Measurements from ENCODE around the gene CFAP119.

DNA sequence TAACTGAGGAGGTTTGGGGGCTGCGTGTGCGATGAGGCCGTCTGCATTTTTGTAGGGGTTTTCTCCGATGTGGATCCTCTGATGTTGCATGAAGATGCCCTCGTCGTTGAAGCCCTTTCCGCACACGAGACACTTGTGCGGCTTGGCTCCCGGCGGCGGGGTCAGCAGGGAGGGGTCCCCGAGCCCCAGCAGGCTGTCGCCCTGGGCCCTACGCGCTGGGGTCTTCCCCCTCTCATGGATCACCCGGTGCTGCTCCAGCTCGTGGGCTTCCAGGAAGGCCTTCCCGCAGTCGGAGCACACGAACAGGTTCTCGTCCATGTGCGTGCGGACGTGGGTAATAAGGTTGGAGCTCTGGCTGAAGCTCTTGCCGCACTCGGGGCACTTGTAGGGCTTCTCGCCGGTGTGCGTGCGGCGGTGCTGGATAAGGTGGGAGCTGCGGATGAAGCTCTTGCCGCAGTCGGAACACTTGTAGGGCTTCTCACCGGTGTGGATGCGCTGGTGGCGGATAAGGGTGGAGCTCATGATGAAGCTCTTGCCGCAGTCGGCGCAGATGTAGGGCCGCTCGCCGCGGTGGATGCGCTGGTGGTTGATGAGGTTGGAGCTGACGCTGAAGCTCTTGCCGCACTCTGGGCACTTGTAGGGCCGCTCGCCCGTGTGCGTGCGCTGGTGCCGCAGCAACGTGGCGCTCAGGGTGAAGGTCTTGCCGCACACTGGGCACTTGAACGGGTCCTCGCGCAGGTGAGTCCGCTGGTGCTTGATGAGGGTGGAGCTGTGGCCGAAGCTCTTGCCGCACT is 20.8 kb upstream of the CFAP119 start:
- no peak for TF ChIP-seq YY1 (IDR thresholded peaks at IDR 0.05)
- TF ChIP-seq CTCF (IDR thresholded peaks at IDR 0.05; ENCODE audit: low read depth, low read length, missing input control), result no peak
- TF ChIP-seq, protein P1, sequence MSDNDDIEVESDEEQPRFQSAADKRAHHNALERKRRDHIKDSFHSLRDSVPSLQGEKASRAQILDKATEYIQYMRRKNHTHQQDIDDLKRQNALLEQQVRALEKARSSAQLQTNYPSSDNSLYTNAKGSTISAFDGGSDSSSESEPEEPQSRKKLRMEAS (IDR thresholded peaks at IDR 0.05), result no peak
- TF ChIP-seq JUND (IDR thresholded peaks at IDR 0.05), result no peak
- TF ChIP-seq, protein P2, sequence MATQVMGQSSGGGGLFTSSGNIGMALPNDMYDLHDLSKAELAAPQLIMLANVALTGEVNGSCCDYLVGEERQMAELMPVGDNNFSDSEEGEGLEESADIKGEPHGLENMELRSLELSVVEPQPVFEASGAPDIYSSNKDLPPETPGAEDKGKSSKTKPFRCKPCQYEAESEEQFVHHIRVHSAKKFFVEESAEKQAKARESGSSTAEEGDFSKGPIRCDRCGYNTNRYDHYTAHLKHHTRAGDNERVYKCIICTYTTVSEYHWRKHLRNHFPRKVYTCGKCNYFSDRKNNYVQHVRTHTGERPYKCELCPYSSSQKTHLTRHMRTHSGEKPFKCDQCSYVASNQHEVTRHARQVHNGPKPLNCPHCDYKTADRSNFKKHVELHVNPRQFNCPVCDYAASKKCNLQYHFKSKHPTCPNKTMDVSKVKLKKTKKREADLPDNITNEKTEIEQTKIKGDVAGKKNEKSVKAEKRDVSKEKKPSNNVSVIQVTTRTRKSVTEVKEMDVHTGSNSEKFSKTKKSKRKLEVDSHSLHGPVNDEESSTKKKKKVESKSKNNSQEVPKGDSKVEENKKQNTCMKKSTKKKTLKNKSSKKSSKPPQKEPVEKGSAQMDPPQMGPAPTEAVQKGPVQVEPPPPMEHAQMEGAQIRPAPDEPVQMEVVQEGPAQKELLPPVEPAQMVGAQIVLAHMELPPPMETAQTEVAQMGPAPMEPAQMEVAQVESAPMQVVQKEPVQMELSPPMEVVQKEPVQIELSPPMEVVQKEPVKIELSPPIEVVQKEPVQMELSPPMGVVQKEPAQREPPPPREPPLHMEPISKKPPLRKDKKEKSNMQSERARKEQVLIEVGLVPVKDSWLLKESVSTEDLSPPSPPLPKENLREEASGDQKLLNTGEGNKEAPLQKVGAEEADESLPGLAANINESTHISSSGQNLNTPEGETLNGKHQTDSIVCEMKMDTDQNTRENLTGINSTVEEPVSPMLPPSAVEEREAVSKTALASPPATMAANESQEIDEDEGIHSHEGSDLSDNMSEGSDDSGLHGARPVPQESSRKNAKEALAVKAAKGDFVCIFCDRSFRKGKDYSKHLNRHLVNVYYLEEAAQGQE (IDR thresholded peaks at IDR 0.05), result no peak
- TF ChIP-seq RXRA (IDR thresholded peaks at IDR 0.05), result no peak
- TF ChIP-seq SP1 (IDR thresholded peaks at IDR 0.05), result no peak
